ENCODE measurements around the gene ZFP42.
A peak's percentile ranks its signal among the peaks of the same experiment; 100 is the strongest.
"Not testable (repeated sequence)": the region's sequence is repeated elsewhere in the genome, so short reads cannot be mapped to it uniquely, and the experiment has no call there.

Gene ZFP42

GRCh38 chr4:187995322-187996207, at the start of gene ZFP42:
Gene ZFP42, plus strand, starts transcription at chr4:187995771. Its CDS starts 7,037 bp downstream, at chr4:188002808.
- peak; percentile 81 for DNase-seq (ENCODE audit: low spot score)

GRCh38 chr4:187961171-187961570, 34.4 kb upstream of the ZFP42 start:
- DNase-seq (ENCODE audit: low spot score), result no peak

GRCh38 chr4:187961961-187962360, 33.6 kb upstream of the ZFP42 start:
- no peak for DNase-seq (ENCODE audit: low spot score)

- no peak for DNase-seq (ENCODE audit: low spot score)
These were observed 32.6 kb upstream of the ZFP42 start for GRCh38 chr4:187962926-187963325.

GRCh38 chr4:187965726-187966125, 29.8 kb upstream of the ZFP42 start:
- no peak for DNase-seq (ENCODE audit: low spot score)

- DNase-seq (ENCODE audit: low spot score), result no peak
These were observed 23.4 kb upstream of the ZFP42 start for GRCh38 chr4:187972135-187972534.

GRCh38 chr4:187983746-187984145, 11.8 kb upstream of the ZFP42 start:
- DNase-seq (ENCODE audit: low spot score), result no peak

- peak; percentile 39 for DNase-seq (ENCODE audit: low spot score)
These were observed 2.6 kb upstream of the ZFP42 start for GRCh38 chr4:187992971-187993370.

- DNase-seq (ENCODE audit: low spot score), result no peak
These were observed 1.7 kb upstream of the ZFP42 start for GRCh38 chr4:187993827-187994226.

- DNase-seq (ENCODE audit: low spot score), result peak; percentile 59
These were observed 1.1 kb downstream of the ZFP42 start for GRCh38 chr4:187996502-187997177.

- DNase-seq (ENCODE audit: low spot score), result not testable (repeated sequence)
These were observed 2.4 kb downstream of the ZFP42 start for GRCh38 chr4:187997991-187998390.

GRCh38 chr4:187999406-187999932, 3.9 kb downstream of the ZFP42 start:
- no peak for DNase-seq (ENCODE audit: low spot score)

GRCh38 chr4:188002323-188002722, 6.8 kb downstream of the ZFP42 start:
- DNase-seq (ENCODE audit: low spot score), result no peak

GRCh38 chr4:188002751-188003150, 7.2 kb downstream of the ZFP42 start:
- no peak for DNase-seq (ENCODE audit: low spot score)

GRCh38 chr4:188005561-188005960, 10.0 kb downstream of the ZFP42 start:
- DNase-seq (ENCODE audit: low spot score), result no peak

- no peak for DNase-seq (ENCODE audit: low spot score)
These were observed 10.8 kb downstream of the ZFP42 start for GRCh38 chr4:188006285-188006848.

- DNase-seq (ENCODE audit: low spot score), result no peak
These were observed 12.8 kb downstream of the ZFP42 start for GRCh38 chr4:188008377-188008776.

GRCh38 chr4:188012426-188012945, 16.9 kb downstream of the ZFP42 start:
- peak; percentile 27 for DNase-seq (ENCODE audit: low spot score)

GRCh38 chr4:188015025-188015940, 19.7 kb downstream of the ZFP42 start:
- peak; percentile 41 for DNase-seq (ENCODE audit: low spot score)

GRCh38 chr4:188016754-188017153, 21.2 kb downstream of the ZFP42 start:
- DNase-seq (ENCODE audit: low spot score), result peak; percentile 52

GRCh38 chr4:188018262-188018661, 22.7 kb downstream of the ZFP42 start:
- no peak for DNase-seq (ENCODE audit: low spot score)
